ENCODE results near the gene CRACDL. TPM values are rescaled to one million over a fixed set of nuclear protein-coding genes. Genes with fewer than 3 reads are reported as not detected.

The CRACDL gene, protein sequence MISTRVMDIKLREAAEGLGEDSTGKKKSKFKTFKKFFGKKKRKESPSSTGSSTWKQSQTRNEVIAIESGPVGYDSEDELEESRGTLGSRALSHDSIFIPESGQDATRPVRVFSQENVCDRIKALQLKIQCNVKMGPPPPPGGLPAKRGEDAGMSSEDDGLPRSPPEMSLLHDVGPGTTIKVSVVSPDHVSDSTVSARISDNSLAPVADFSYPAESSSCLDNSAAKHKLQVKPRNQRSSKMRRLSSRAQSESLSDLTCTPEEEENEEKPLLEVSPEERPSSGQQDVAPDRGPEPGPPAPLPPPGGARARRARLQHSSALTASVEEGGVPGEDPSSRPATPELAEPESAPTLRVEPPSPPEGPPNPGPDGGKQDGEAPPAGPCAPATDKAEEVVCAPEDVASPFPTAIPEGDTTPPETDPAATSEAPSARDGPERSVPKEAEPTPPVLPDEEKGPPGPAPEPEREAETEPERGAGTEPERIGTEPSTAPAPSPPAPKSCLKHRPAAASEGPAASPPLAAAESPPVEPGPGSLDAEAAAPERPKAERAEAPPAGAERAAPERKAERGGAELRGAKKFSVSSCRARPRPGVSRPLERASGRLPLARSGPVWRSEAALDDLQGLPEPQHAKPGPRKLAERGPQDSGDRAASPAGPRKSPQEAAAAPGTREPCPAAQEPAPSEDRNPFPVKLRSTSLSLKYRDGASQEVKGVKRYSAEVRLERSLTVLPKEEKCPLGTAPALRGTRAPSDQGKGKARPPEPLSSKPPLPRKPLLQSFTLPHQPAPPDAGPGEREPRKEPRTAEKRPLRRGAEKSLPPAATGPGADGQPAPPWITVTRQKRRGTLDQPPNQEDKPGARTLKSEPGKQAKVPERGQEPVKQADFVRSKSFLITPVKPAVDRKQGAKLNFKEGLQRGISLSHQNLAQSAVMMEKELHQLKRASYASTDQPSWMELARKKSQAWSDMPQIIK
- total RNA-seq (2022; extraction: Qiagen RNA extraction; ENCODE audit: low read depth), result 0.36 to 0.93 TPM (median 0.57 TPM) in 5 replicates

DNA sequence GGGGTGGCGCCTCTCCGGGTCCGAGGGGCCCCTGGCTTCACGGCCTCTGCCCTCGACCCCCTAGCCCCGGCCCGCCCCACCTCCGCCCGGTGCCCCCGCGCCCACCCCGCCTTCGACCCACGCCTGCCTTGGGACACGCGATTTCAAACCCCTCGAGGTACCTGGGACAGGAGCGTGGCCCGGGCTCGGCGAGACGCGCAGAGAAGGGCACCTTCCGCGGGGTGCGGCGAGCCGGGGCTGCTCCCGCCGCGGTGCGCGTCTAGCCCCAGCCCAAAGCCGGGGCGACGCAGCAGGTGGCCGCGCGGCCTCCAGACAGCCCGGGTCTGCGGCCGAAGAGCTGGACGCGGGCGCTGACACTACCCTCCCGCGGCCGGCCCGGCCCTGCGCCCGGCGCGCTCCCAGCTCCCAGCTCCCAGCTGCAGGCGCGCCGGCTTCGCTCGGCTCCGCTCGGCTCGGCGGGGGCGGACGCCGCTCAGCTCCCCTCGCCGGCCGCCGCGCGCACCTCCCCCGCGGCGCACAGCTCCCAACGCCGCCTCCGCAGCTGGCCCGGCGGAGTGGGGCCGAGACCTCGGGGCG is at the start of gene CRACDL:
TSS of gene CRACDL (minus strand) at position 449 of the 576 bp plus-strand sequence. CDS start 89,425 bp downstream, outside the sequence.

Other genes starting within 250 kb of the CRACDL start
- 0.78 to 1.7 TPM (median 1.3 TPM) in 5 replicates for gene MGAT4A, start 205.1 kb downstream of the CRACDL start, total RNA-seq (2022; extraction: Qiagen RNA extraction; ENCODE audit: low read depth)
- gene C2orf15, start 205.5 kb upstream of the CRACDL start, total RNA-seq (2022; extraction: Qiagen RNA extraction; ENCODE audit: low read depth), result 0.41 to 0.61 TPM (median 0.52 TPM) in 5 replicates
- 1.5 to 7.1 TPM (median 4.2 TPM) in 5 replicates for gene TSGA10, start 218.7 kb upstream of the CRACDL start, total RNA-seq (2022; extraction: Qiagen RNA extraction; ENCODE audit: low read depth)
- 3.1 to 4.3 TPM (median 3.8 TPM) in 5 replicates for gene LIPT1, start 218.7 kb upstream of the CRACDL start, total RNA-seq (2022; extraction: Qiagen RNA extraction; ENCODE audit: low read depth)
- 25.0 to 31.9 TPM (median 29.6 TPM) in 5 replicates for gene MITD1, start 244.8 kb upstream of the CRACDL start, total RNA-seq (2022; extraction: Qiagen RNA extraction; ENCODE audit: low read depth)
- gene MRPL30, start 245.0 kb upstream of the CRACDL start, total RNA-seq (2022; extraction: Qiagen RNA extraction; ENCODE audit: low read depth), result 33.1 to 44.6 TPM (median 35.6 TPM) in 5 replicates

All from A549 treated with DMSO at 1 μM for 4 hours (cell line).